Lung (tissue), 12 donors: ENCODE measurements around the gene SYNPO2. TPM values are rescaled to one million over a fixed set of nuclear protein-coding genes. Genes with fewer than 3 reads are reported as not detected.
A peak's percentile ranks its signal among the peaks of the same experiment; 100 is the strongest.

Source experiments
- ATAC-seq: fragments of 200-7000 bp; cut with Tn5 transposase; one replicate; pipeline ENCODE4 v1.9.1; 2020; ENCODE audit warnings: moderate number of reproducible peaks; ENCODE audit not compliant: insufficient read depth, low FRiP score
- DNase-seq, 3 donors: peaks; one replicate each; pipeline ENCODE4 v3.0.0-alpha.2; 2013 to 2017
- H3K27ac ChIP-seq, 2 donors: one replicate each; pipeline ENCODE4 v1.5.1; 2013; ENCODE audit warnings: mild to moderate bottlenecking in 2 of 2, moderate library complexity in 2 of 2, control low read depth in 1 of 2, inconsistent platforms in 1 of 2, low read depth in 1 of 2, low read length in 1 of 2
- H3K27me3 ChIP-seq, 3 donors: one replicate each; pipeline ENCODE4 v1.5.1; 2013; ENCODE audit warnings: low read length in 2 of 3; ENCODE audit not compliant: control insufficient read depth in 3 of 3, insufficient read depth in 3 of 3
- H3K36me3 ChIP-seq, 4 donors: one replicate each; pipeline ENCODE4 v1.5.1; 2013; ENCODE audit warnings: low read length in 4 of 4, mild to moderate bottlenecking in 1 of 4, moderate library complexity in 1 of 4; ENCODE audit not compliant: control insufficient read depth in 4 of 4, insufficient read depth in 4 of 4
- H3K4me1 ChIP-seq, 5 donors: one replicate each; pipeline ENCODE4 v1.5.1; 2013; ENCODE audit warnings: low read length in 5 of 5, mild to moderate bottlenecking in 2 of 5, moderate library complexity in 1 of 5; ENCODE audit not compliant: control insufficient read depth in 5 of 5, insufficient read depth in 5 of 5
- H3K4me3 ChIP-seq: one replicate; pipeline ENCODE4 v1.5.1; 2013; ENCODE audit warnings: mild to moderate bottlenecking, control low read depth, moderate library complexity
- H3K9ac ChIP-seq, 2 donors: one replicate each; pipeline ENCODE4 v1.5.1; 2013; ENCODE audit warnings: low read length in 2 of 2, control low read depth in 1 of 2; ENCODE audit not compliant: insufficient read depth in 1 of 2
- H3K9me3 ChIP-seq, 4 donors: one replicate each; pipeline ENCODE4 v1.5.1; 2013; ENCODE audit warnings: low read length in 3 of 4, mild to moderate bottlenecking in 1 of 4, moderate library complexity in 1 of 4; ENCODE audit not compliant: control insufficient read depth in 4 of 4, insufficient read depth in 3 of 4
- WGBS, 2 donors: extraction: QIAGEN DNeasy Blood & Tissue Kit; methylation state at CpG; one replicate each; pipeline ENCODE4 v1.1.7; 2013; 5-methylcytosine and 5-hydroxymethylcytosine counted together
- polyA plus RNA-seq, 2 donors: library from polyadenylated mRNA; stranded (reverse); fragments of 200-250 nt; gene quantifications; one replicate each; pipeline ENCODE4 v1.2.1, GENCODE V29; 2013
- total RNA-seq, 2 donors: library from RNA; depleted of rRNA in 1 of 2; stranded (reverse); fragments of >200 nt in 1 of 2; gene quantifications; one replicate each; pipeline ENCODE4 v1.2.1, GENCODE V29; 2014 to 2021
- TF ChIP-seq, protein P1 (sequence below): IDR thresholded peaks from 2 replicates; pipeline ENCODE4 v1.5.1; 2012; ENCODE audit warnings: mild to moderate bottlenecking; ENCODE audit errors: control extremely low read depth, extremely low read depth
- donor health status: control.
- donor health status: control.
- donor health status: Bipolar disorder and iron deficiency.
- donor health status: healthy.
- donor health status: DM: yes; HTN: yes; CAD: no.

Gene SYNPO2
- total and polyA plus RNA-seq, 4 donors: 3.5 to 27.6 (median 10.1) TPM

- Histone ChIP-seq H3K9me3 (no peaks in the 10 kb centered on the region), H3K9ac (no peak overlapping the region), H3K4me1 (peaks cover 0 to 13% (median 0%) of the 10 kb centered on the region in 5 donors), H3K27me3 (no peaks in the 10 kb centered on the region), H3K27ac (no peak overlapping the region), H3K4me3 (no peak overlapping the region), H3K36me3 (no peaks in the 10 kb centered on the region)
- TF ChIP-seq, protein P1, sequence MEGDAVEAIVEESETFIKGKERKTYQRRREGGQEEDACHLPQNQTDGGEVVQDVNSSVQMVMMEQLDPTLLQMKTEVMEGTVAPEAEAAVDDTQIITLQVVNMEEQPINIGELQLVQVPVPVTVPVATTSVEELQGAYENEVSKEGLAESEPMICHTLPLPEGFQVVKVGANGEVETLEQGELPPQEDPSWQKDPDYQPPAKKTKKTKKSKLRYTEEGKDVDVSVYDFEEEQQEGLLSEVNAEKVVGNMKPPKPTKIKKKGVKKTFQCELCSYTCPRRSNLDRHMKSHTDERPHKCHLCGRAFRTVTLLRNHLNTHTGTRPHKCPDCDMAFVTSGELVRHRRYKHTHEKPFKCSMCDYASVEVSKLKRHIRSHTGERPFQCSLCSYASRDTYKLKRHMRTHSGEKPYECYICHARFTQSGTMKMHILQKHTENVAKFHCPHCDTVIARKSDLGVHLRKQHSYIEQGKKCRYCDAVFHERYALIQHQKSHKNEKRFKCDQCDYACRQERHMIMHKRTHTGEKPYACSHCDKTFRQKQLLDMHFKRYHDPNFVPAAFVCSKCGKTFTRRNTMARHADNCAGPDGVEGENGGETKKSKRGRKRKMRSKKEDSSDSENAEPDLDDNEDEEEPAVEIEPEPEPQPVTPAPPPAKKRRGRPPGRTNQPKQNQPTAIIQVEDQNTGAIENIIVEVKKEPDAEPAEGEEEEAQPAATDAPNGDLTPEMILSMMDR: no peak
- DNase-seq: no peak
- 95 to 96% methylated on average over 2 of the region's 2 CpGs for WGBS, 2 donors
- ATAC-seq: no peak
Measured at GRCh38 chr4:118931786-118932185, 43.1 kb downstream of the SYNPO2 start.

DNA sequence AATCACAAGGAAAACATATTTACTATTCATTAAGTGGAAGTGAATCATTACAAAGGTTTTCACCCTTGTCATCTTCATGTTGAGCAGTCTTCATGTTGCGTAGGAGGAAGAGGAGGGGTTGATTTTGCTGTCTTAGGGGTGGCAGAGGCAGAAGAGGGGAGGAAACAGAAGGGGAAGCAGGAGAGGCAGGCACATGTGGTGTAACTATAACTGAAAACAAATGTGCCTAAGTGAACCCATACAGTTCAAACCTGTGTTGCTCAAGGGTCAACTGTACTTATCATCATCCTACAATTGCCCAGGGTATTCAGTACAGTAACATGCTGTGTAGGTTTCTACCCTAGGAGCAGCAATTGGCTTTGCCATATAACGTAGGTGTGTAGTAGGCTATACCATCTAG lies 47.2 kb downstream of the SYNPO2 start:
- no peaks in the 10 kb centered on the region for H3K27me3 ChIP-seq
- H3K9ac ChIP-seq: no peak overlapping the region
- H3K4me3 ChIP-seq: no peak overlapping the region
- H3K4me1 ChIP-seq: peaks cover 0 to 14% (median 0%) of the 10 kb centered on the region in 5 donors
- H3K9me3 ChIP-seq: no peaks in the 10 kb centered on the region
- H3K36me3 ChIP-seq: no peaks in the 10 kb centered on the region
- DNase-seq: no peak
- ATAC-seq: no peak
- TF ChIP-seq, protein P1: no peak
- 53 to 83% methylated on average over 2 of the region's 2 CpGs for WGBS, 2 donors
- H3K27ac ChIP-seq: no peak overlapping the region

DNA sequence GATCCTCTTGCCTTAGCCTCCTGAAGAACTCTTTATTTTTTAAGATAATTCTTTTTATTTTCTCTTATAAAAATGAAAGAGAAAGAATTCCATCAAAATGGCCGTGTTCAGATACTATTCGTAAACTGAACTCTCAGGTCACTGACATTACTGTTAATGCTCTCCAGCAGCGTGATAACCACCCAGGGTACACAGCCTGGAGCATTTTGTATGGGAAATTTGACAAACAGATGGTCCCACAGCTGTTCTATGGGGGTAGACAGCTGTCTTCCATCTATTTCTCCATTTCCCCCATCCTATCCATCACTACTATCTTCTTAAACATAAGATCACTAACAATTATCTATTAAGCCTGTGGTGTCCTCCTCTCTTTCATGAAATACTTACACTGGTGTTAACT lies 47.8 kb downstream of the SYNPO2 start:
- Histone ChIP-seq H3K27me3 (no peaks in the 10 kb centered on the region), H3K9ac (no peak overlapping the region), H3K36me3 (no peaks in the 10 kb centered on the region), H3K9me3 (no peaks in the 10 kb centered on the region), H3K27ac (no peak overlapping the region), H3K4me1 (peaks cover 0 to 19% (median 0%) of the 10 kb centered on the region in 5 donors), H3K4me3 (no peak overlapping the region)
- no peak for ATAC-seq
- DNase-seq: peak in 2 of 3 donors; percentile 45 to 52
- TF ChIP-seq, protein P1: no peak
- 87 to 91% methylated on average over 3 of the region's 3 CpGs for WGBS, 2 donors

DNA sequence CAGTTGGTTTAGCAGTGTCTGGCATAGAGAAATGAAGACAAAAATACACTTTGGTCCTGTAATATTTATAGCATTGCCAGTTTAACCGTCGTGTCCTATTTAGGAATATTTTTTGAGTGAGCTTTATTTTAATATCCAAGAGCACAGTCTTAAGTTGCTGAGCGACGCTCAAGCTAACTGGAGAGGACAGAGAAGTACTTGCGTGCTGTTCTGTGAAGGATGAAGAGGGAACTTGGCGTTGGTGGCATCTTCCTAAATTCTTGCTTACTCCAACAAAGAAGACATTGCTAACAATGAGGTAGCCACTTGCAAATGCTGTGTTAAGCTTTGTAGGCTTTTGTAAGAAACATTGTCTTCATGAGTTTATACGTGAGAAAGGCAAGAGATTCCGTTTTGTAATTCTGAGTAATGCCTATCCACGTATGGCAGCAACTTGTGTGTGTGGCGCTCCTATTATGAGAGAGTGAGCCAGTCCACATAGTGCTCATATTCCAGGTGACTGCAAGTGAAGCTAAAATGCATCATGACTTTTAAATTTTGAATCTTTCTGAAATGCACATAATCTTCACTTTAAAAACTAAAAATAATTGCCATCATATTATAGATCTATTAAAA lies 50.6 kb downstream of the SYNPO2 start:
- ATAC-seq: no peak
- WGBS, 2 donors: 78 to 85% methylated on average over 10 of the region's 10 CpGs
- Histone ChIP-seq H3K27ac (peak overlapping the region in 1 of 2 donors; percentile 33), H3K4me1 (peaks cover 0 to 26% (median 0%) of the 10 kb centered on the region in 5 donors), H3K4me3 (no peak overlapping the region), H3K9ac (no peak overlapping the region), H3K9me3 (no peaks in the 10 kb centered on the region), H3K36me3 (no peaks in the 10 kb centered on the region), H3K27me3 (no peaks in the 10 kb centered on the region)
- TF ChIP-seq, protein P1: no peak
- DNase-seq: no peak
